Measurements from ENCODE around the gene LSM8.
A peak's percentile ranks its signal among the peaks of the same experiment; 100 is the strongest.
"Not testable (repeated sequence)": the region's sequence is repeated elsewhere in the genome, so short reads cannot be mapped to it uniquely, and the experiment has no call there.

LSM8 gene

GRCh38 chr7:118183786-118184564 lies at the start of gene LSM8:
TSS of gene LSM8 (plus strand) at chr7:118184164. CDS start at chr7:118184224, 60 bp downstream.
- Mint-ChIP-seq H3K27me3 (peaks cover 2% of the 10 kb centered on the region), H3K27ac (peak within 1 kb of the TSS; percentile 98), H3K36me3 (ENCODE audit: low read depth) (peaks cover 41% of the 10 kb centered on the region), H3K4me1 (peaks cover 53% of the 10 kb centered on the region), H3K4me3 (peak within 1 kb of the TSS; percentile 94), H3K9me3 (no peaks in the 10 kb centered on the region)
- ATAC-seq (peak; percentile 98), DNase-seq (peak; percentile 96)

GRCh38 chr7:118134420-118134819 lies 49.5 kb upstream of the LSM8 start:
- H3K4me1 Mint-ChIP-seq; H3K27ac Mint-ChIP-seq; H3K36me3 Mint-ChIP-seq (ENCODE audit: low read depth); ATAC-seq; H3K4me3 Mint-ChIP-seq; DNase-seq; H3K27me3 Mint-ChIP-seq: not testable (repeated sequence)
- peaks cover 10% of the 10 kb centered on the region for H3K9me3 Mint-ChIP-seq

GRCh38 chr7:118140468-118140867 lies 43.5 kb upstream of the LSM8 start:
- DNase-seq (no peak), ATAC-seq (no peak)
- Mint-ChIP-seq H3K27me3 (peaks cover 9% of the 10 kb centered on the region), H3K4me1 (no peaks in the 10 kb centered on the region), H3K9me3 (no peaks in the 10 kb centered on the region), H3K4me3 (no peak overlapping the region), H3K36me3 (ENCODE audit: low read depth) (no peaks in the 10 kb centered on the region), H3K27ac (no peak overlapping the region)

GRCh38 chr7:118142012-118142411 lies 42.0 kb upstream of the LSM8 start:
- Mint-ChIP-seq H3K9me3 (no peaks in the 10 kb centered on the region), H3K4me3 (no peak overlapping the region), H3K27ac (no peak overlapping the region), H3K36me3 (ENCODE audit: low read depth) (no peaks in the 10 kb centered on the region), H3K4me1 (no peaks in the 10 kb centered on the region), H3K27me3 (peaks cover 9% of the 10 kb centered on the region)
- ATAC-seq (no peak), DNase-seq (no peak)

- DNase-seq (no peak), ATAC-seq (no peak)
- no peaks in the 10 kb centered on the region for H3K36me3 Mint-ChIP-seq (ENCODE audit: low read depth)
- H3K4me1 Mint-ChIP-seq, result no peaks in the 10 kb centered on the region
- H3K9me3 Mint-ChIP-seq, result no peaks in the 10 kb centered on the region
- H3K4me3 Mint-ChIP-seq, result no peak overlapping the region
- H3K27me3 Mint-ChIP-seq, result peaks cover under 1% of the 10 kb centered on the region
- H3K27ac Mint-ChIP-seq, result no peak overlapping the region
Measured at GRCh38 chr7:118148930-118149329, 35.0 kb upstream of the LSM8 start.

GRCh38 chr7:118149394-118149793 lies 34.6 kb upstream of the LSM8 start:
- DNase-seq (no peak), ATAC-seq (no peak)
- H3K4me1 Mint-ChIP-seq, result no peaks in the 10 kb centered on the region
- peaks cover 3% of the 10 kb centered on the region for H3K27me3 Mint-ChIP-seq
- no peak overlapping the region for H3K27ac Mint-ChIP-seq
- no peaks in the 10 kb centered on the region for H3K36me3 Mint-ChIP-seq (ENCODE audit: low read depth)
- H3K9me3 Mint-ChIP-seq, result no peaks in the 10 kb centered on the region
- no peak overlapping the region for H3K4me3 Mint-ChIP-seq

GRCh38 chr7:118151671-118152070 lies 32.3 kb upstream of the LSM8 start:
- ATAC-seq (no peak), DNase-seq (no peak)
- H3K27ac Mint-ChIP-seq, result no peak overlapping the region
- H3K9me3 Mint-ChIP-seq, result no peaks in the 10 kb centered on the region
- H3K4me1 Mint-ChIP-seq, result no peaks in the 10 kb centered on the region
- H3K4me3 Mint-ChIP-seq, result no peak overlapping the region
- H3K27me3 Mint-ChIP-seq, result peaks cover 15% of the 10 kb centered on the region
- H3K36me3 Mint-ChIP-seq (ENCODE audit: low read depth), result no peaks in the 10 kb centered on the region

- Mint-ChIP-seq H3K27ac (no peak overlapping the region), H3K9me3 (no peaks in the 10 kb centered on the region), H3K36me3 (ENCODE audit: low read depth) (no peaks in the 10 kb centered on the region), H3K4me1 (no peaks in the 10 kb centered on the region), H3K4me3 (no peak overlapping the region), H3K27me3 (peaks cover 15% of the 10 kb centered on the region)
- ATAC-seq (no peak), DNase-seq (no peak)
Measured at GRCh38 chr7:118152149-118152548, 31.8 kb upstream of the LSM8 start.

- H3K9me3 Mint-ChIP-seq, result no peaks in the 10 kb centered on the region
- H3K36me3 Mint-ChIP-seq (ENCODE audit: low read depth), result no peaks in the 10 kb centered on the region
- peaks cover 15% of the 10 kb centered on the region for H3K27me3 Mint-ChIP-seq
- no peak overlapping the region for H3K4me3 Mint-ChIP-seq
- DNase-seq, result no peak
- H3K27ac Mint-ChIP-seq, result no peak overlapping the region
- no peak for ATAC-seq
- H3K4me1 Mint-ChIP-seq, result no peaks in the 10 kb centered on the region
Measured at GRCh38 chr7:118152654-118153053, 31.3 kb upstream of the LSM8 start.

GRCh38 chr7:118153551-118154177 lies 30.3 kb upstream of the LSM8 start:
- H3K4me1 Mint-ChIP-seq, result no peaks in the 10 kb centered on the region
- DNase-seq (peak; percentile 5), ATAC-seq (no peak)
- peaks cover 3% of the 10 kb centered on the region for H3K36me3 Mint-ChIP-seq (ENCODE audit: low read depth)
- H3K9me3 Mint-ChIP-seq, result peaks cover 6% of the 10 kb centered on the region
- no peak overlapping the region for H3K4me3 Mint-ChIP-seq
- H3K27me3 Mint-ChIP-seq, result peaks cover 15% of the 10 kb centered on the region
- no peak overlapping the region for H3K27ac Mint-ChIP-seq

- no peak for ATAC-seq
- Mint-ChIP-seq H3K4me3 (no peak overlapping the region), H3K9me3 (peaks cover 10% of the 10 kb centered on the region), H3K36me3 (ENCODE audit: low read depth) (peaks cover 3% of the 10 kb centered on the region), H3K27me3 (peaks cover 24% of the 10 kb centered on the region), H3K27ac (no peak overlapping the region), H3K4me1 (no peaks in the 10 kb centered on the region)
- DNase-seq, result no peak
Measured at GRCh38 chr7:118158766-118159165, 25.2 kb upstream of the LSM8 start.

GRCh38 chr7:118169146-118169545 lies 14.8 kb upstream of the LSM8 start:
- no peaks in the 10 kb centered on the region for H3K36me3 Mint-ChIP-seq (ENCODE audit: low read depth)
- no peaks in the 10 kb centered on the region for H3K4me1 Mint-ChIP-seq
- H3K27ac Mint-ChIP-seq, result no peak overlapping the region
- H3K27me3 Mint-ChIP-seq, result peaks cover 22% of the 10 kb centered on the region
- H3K9me3 Mint-ChIP-seq, result no peaks in the 10 kb centered on the region
- H3K4me3 Mint-ChIP-seq, result no peak overlapping the region
- no peak for DNase-seq
- ATAC-seq, result no peak

GRCh38 chr7:118175740-118176139 lies 8.2 kb upstream of the LSM8 start:
- DNase-seq, result no peak
- H3K4me1 Mint-ChIP-seq, result no peaks in the 10 kb centered on the region
- H3K9me3 Mint-ChIP-seq, result no peaks in the 10 kb centered on the region
- no peak overlapping the region for H3K27ac Mint-ChIP-seq
- no peaks in the 10 kb centered on the region for H3K36me3 Mint-ChIP-seq (ENCODE audit: low read depth)
- H3K27me3 Mint-ChIP-seq, result peaks cover 15% of the 10 kb centered on the region
- H3K4me3 Mint-ChIP-seq, result no peak overlapping the region
- ATAC-seq, result no peak

- H3K4me3 Mint-ChIP-seq, result no peak overlapping the region
- no peak overlapping the region for H3K27ac Mint-ChIP-seq
- DNase-seq (no peak), ATAC-seq (no peak)
- peaks cover 15% of the 10 kb centered on the region for H3K4me1 Mint-ChIP-seq
- peaks cover 9% of the 10 kb centered on the region for H3K27me3 Mint-ChIP-seq
- H3K36me3 Mint-ChIP-seq (ENCODE audit: low read depth), result peaks cover 6% of the 10 kb centered on the region
- no peaks in the 10 kb centered on the region for H3K9me3 Mint-ChIP-seq
Measured at GRCh38 chr7:118179191-118179590, 4.8 kb upstream of the LSM8 start.

GRCh38 chr7:118182593-118183427 lies 1.2 kb upstream of the LSM8 start:
- H3K27ac Mint-ChIP-seq, result peak overlapping the region; percentile 98
- peaks cover 31% of the 10 kb centered on the region for H3K36me3 Mint-ChIP-seq (ENCODE audit: low read depth)
- peaks cover 2% of the 10 kb centered on the region for H3K27me3 Mint-ChIP-seq
- DNase-seq (no peak), ATAC-seq (no peak)
- H3K4me1 Mint-ChIP-seq, result peaks cover 48% of the 10 kb centered on the region
- H3K4me3 Mint-ChIP-seq, result peak overlapping the region; percentile 94
- H3K9me3 Mint-ChIP-seq, result no peaks in the 10 kb centered on the region

Measured in activated naive CD8-positive, alpha-beta T cell treated with anti-CD3 and anti-CD28 coated beads, Interleukin-2, amount 50 U/mL, for 24 hours (primary cell).